ENCODE results near the gene LIF.

LIF gene

DNA sequence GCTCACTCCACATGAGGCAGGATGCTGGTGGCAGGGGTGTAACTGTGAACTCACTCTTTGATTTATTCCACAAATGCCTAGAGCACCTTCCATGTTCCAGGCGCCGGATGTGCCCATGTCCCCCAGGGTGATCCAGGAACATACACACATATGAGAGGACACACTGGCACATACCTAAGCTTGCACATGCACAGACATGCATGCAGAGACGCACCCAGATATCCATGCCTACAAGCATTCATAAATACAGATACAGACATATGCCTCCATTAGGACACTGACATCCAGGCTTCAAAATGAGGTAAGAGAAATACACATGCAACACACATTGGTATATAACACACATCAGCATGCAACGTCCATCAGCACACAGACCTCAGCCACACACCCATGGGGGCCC is 15.6 kb upstream of the LIF start:
- Histone ChIP-seq H3K79me1 (replicated peaks; ENCODE audit: low read length, poor library complexity, severe bottlenecking) (no peaks in the 10 kb centered on the region), H4K8ac (ENCODE audit: low read length) (no peak overlapping the region), H3K14ac (ENCODE audit: low read length in 2 of 2) (no peak overlapping the region), H3K4me1 (ENCODE audit: control insufficient read depth, insufficient read depth, low read depth, low read length) (peaks cover 41% of the 10 kb centered on the region), H2AK5ac (ENCODE audit: low read length, severe bottlenecking) (peak overlapping the region; percentile 1), H3K9ac (ENCODE audit: low read length) (no peak overlapping the region), H3K27me3 (ENCODE audit: control insufficient read depth in 1 of 2, insufficient read depth in 1 of 2, low read length in 2 of 2) (peaks cover 0 to 8% of the 10 kb centered on the region in 2 experiments), H3K27ac (ENCODE audit: low read length, poor library complexity, severe bottlenecking) (no peak overlapping the region), H3K36me3 (ENCODE audit: control insufficient read depth in 1 of 2, insufficient read depth in 2 of 2, low read depth in 1 of 2, low read length in 2 of 2) (no peaks in the 10 kb centered on the region), H2BK15ac (ENCODE audit: low read depth, poor library complexity, severe bottlenecking) (no peak overlapping the region), H3K4ac (ENCODE audit: low read depth in 1 of 2, low read length in 2 of 2) (no peak overlapping the region), H3K23ac (ENCODE audit: low read length in 2 of 2) (no peak overlapping the region), H3K4me2 (ENCODE audit: low read length, poor library complexity, severe bottlenecking) (no peak overlapping the region), H3K4me3 (ENCODE audit: insufficient read depth in 1 of 2, low read depth in 1 of 2, low read length in 2 of 2) (no peak overlapping the region), H4K91ac (ENCODE audit: low read length) (no peak overlapping the region), H3K18ac (ENCODE audit: low read depth in 1 of 2, low read length in 2 of 2) (no peak overlapping the region), H2AFZ (ENCODE audit: low read depth, low read length) (no peak overlapping the region), H2BK120ac (ENCODE audit: low read depth, low read length) (no peak overlapping the region), H3K9me3 (ENCODE audit: control insufficient read depth, low read length) (no peaks in the 10 kb centered on the region), H2BK5ac (ENCODE audit: low read depth, low read length, poor library complexity, severe bottlenecking) (no peak overlapping the region), H2BK12ac (ENCODE audit: low read length in 2 of 2) (no peak overlapping the region)
- 94% methylated on average over 4 of the region's 4 CpGs for WGBS
- DNase-seq, result no peak

GRCh38 chr22:30261134-30261533 is 14.6 kb upstream of the LIF start:
- H3K4me2 ChIP-seq (ENCODE audit: low read length, poor library complexity, severe bottlenecking), result no peak overlapping the region
- H3K14ac ChIP-seq (ENCODE audit: low read length in 2 of 2), result no peak overlapping the region
- H3K79me1 ChIP-seq (replicated peaks; ENCODE audit: low read length, poor library complexity, severe bottlenecking), result no peaks in the 10 kb centered on the region
- H2BK5ac ChIP-seq (ENCODE audit: low read depth, low read length, poor library complexity, severe bottlenecking), result no peak overlapping the region
- H3K27me3 ChIP-seq (ENCODE audit: control insufficient read depth in 1 of 2, insufficient read depth in 1 of 2, low read length in 2 of 2), result peaks cover 0 to 8% of the 10 kb centered on the region in 2 experiments
- H3K4me3 ChIP-seq (ENCODE audit: insufficient read depth in 1 of 2, low read depth in 1 of 2, low read length in 2 of 2), result no peak overlapping the region
- no peak overlapping the region for H2AK5ac ChIP-seq (ENCODE audit: low read length, severe bottlenecking)
- no peak overlapping the region for H2BK15ac ChIP-seq (ENCODE audit: low read depth, poor library complexity, severe bottlenecking)
- no peak overlapping the region for H2AFZ ChIP-seq (ENCODE audit: low read depth, low read length)
- WGBS, result 80% methylated on average over 8 of the region's 8 CpGs
- no peaks in the 10 kb centered on the region for H3K9me3 ChIP-seq (ENCODE audit: control insufficient read depth, low read length)
- H3K4ac ChIP-seq (ENCODE audit: low read depth in 1 of 2, low read length in 2 of 2), result no peak overlapping the region
- H3K23ac ChIP-seq (ENCODE audit: low read length in 2 of 2), result no peak overlapping the region
- no peak overlapping the region for H3K9ac ChIP-seq (ENCODE audit: low read length)
- DNase-seq, result peak; percentile 57
- H2BK120ac ChIP-seq (ENCODE audit: low read depth, low read length), result no peak overlapping the region
- peaks cover 43% of the 10 kb centered on the region for H3K4me1 ChIP-seq (ENCODE audit: control insufficient read depth, insufficient read depth, low read depth, low read length)
- no peak overlapping the region for H3K18ac ChIP-seq (ENCODE audit: low read depth in 1 of 2, low read length in 2 of 2)
- H3K27ac ChIP-seq (ENCODE audit: low read length, poor library complexity, severe bottlenecking), result no peak overlapping the region
- H4K8ac ChIP-seq (ENCODE audit: low read length), result no peak overlapping the region
- no peak overlapping the region for H2BK12ac ChIP-seq (ENCODE audit: low read length in 2 of 2)
- no peak overlapping the region for H4K91ac ChIP-seq (ENCODE audit: low read length)
- H3K36me3 ChIP-seq (ENCODE audit: control insufficient read depth in 1 of 2, insufficient read depth in 2 of 2, low read depth in 1 of 2, low read length in 2 of 2), result no peaks in the 10 kb centered on the region

DNA sequence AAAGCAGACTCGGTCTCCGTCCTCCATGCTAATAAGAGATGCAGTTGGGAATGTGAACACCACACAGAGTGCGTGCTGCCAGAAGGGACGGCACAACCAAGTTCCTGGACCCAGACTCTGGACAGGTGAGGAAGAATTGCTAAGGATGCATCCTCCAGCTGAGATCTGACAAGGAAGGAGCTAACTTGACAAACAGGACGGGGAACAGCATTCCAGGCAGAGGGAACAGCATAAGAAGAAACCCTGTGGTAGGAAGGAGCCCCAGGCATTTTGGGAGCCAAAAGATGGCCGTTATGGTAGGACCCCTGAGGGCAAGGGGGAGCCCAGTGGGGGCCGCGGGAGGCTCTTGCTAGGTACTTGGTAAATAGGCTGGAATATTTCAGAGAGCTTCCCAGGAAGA is 14.1 kb upstream of the LIF start:
- H3K4me3 ChIP-seq (ENCODE audit: insufficient read depth in 1 of 2, low read depth in 1 of 2, low read length in 2 of 2), result no peak overlapping the region
- no peak overlapping the region for H4K8ac ChIP-seq (ENCODE audit: low read length)
- no peak overlapping the region for H3K14ac ChIP-seq (ENCODE audit: low read length in 2 of 2)
- peaks cover 0 to 8% of the 10 kb centered on the region in 2 experiments for H3K27me3 ChIP-seq (ENCODE audit: control insufficient read depth in 1 of 2, insufficient read depth in 1 of 2, low read length in 2 of 2)
- H2AFZ ChIP-seq (ENCODE audit: low read depth, low read length), result no peak overlapping the region
- H3K9ac ChIP-seq (ENCODE audit: low read length), result no peak overlapping the region
- no peak overlapping the region for H2BK12ac ChIP-seq (ENCODE audit: low read length in 2 of 2)
- H3K4ac ChIP-seq (ENCODE audit: low read depth in 1 of 2, low read length in 2 of 2), result no peak overlapping the region
- no peak for DNase-seq
- H3K4me2 ChIP-seq (ENCODE audit: low read length, poor library complexity, severe bottlenecking), result no peak overlapping the region
- H2AK5ac ChIP-seq (ENCODE audit: low read length, severe bottlenecking), result no peak overlapping the region
- no peak overlapping the region for H2BK15ac ChIP-seq (ENCODE audit: low read depth, poor library complexity, severe bottlenecking)
- H3K4me1 ChIP-seq (ENCODE audit: control insufficient read depth, insufficient read depth, low read depth, low read length), result peaks cover 39% of the 10 kb centered on the region
- WGBS, result 89% methylated on average over 8 of the region's 8 CpGs
- H3K23ac ChIP-seq (ENCODE audit: low read length in 2 of 2), result no peak overlapping the region
- no peak overlapping the region for H4K91ac ChIP-seq (ENCODE audit: low read length)
- no peaks in the 10 kb centered on the region for H3K36me3 ChIP-seq (ENCODE audit: control insufficient read depth in 1 of 2, insufficient read depth in 2 of 2, low read depth in 1 of 2, low read length in 2 of 2)
- H3K9me3 ChIP-seq (ENCODE audit: control insufficient read depth, low read length), result no peaks in the 10 kb centered on the region
- no peak overlapping the region for H2BK120ac ChIP-seq (ENCODE audit: low read depth, low read length)
- no peak overlapping the region for H3K18ac ChIP-seq (ENCODE audit: low read depth in 1 of 2, low read length in 2 of 2)
- no peaks in the 10 kb centered on the region for H3K79me1 ChIP-seq (replicated peaks; ENCODE audit: low read length, poor library complexity, severe bottlenecking)
- no peak overlapping the region for H3K27ac ChIP-seq (ENCODE audit: low read length, poor library complexity, severe bottlenecking)
- H2BK5ac ChIP-seq (ENCODE audit: low read depth, low read length, poor library complexity, severe bottlenecking), result no peak overlapping the region

GRCh38 chr22:30260276-30260675 is 13.7 kb upstream of the LIF start:
- H3K18ac ChIP-seq (ENCODE audit: low read depth in 1 of 2, low read length in 2 of 2), result no peak overlapping the region
- WGBS, result 96% methylated on average over 11 of the region's 11 CpGs

More at GRCh38 chr22:30260276-30260675, 13.7 kb upstream of the LIF start:
- no peak overlapping the region for H3K14ac ChIP-seq (ENCODE audit: low read length in 2 of 2)
- H3K4me2 ChIP-seq (ENCODE audit: low read length, poor library complexity, severe bottlenecking), result no peak overlapping the region
- no peak overlapping the region for H3K9ac ChIP-seq (ENCODE audit: low read length)
- H4K91ac ChIP-seq (ENCODE audit: low read length), result no peak overlapping the region
- H3K36me3 ChIP-seq (ENCODE audit: control insufficient read depth in 1 of 2, insufficient read depth in 2 of 2, low read depth in 1 of 2, low read length in 2 of 2), result no peaks in the 10 kb centered on the region
- H2BK15ac ChIP-seq (ENCODE audit: low read depth, poor library complexity, severe bottlenecking), result no peak overlapping the region
- H3K79me1 ChIP-seq (replicated peaks; ENCODE audit: low read length, poor library complexity, severe bottlenecking), result no peaks in the 10 kb centered on the region
- H3K23ac ChIP-seq (ENCODE audit: low read length in 2 of 2), result no peak overlapping the region
- no peak overlapping the region for H3K4ac ChIP-seq (ENCODE audit: low read depth in 1 of 2, low read length in 2 of 2)
- no peak overlapping the region for H2AFZ ChIP-seq (ENCODE audit: low read depth, low read length)
- H2BK5ac ChIP-seq (ENCODE audit: low read depth, low read length, poor library complexity, severe bottlenecking), result no peak overlapping the region
- no peak overlapping the region for H2BK12ac ChIP-seq (ENCODE audit: low read length in 2 of 2)
- H3K27ac ChIP-seq (ENCODE audit: low read length, poor library complexity, severe bottlenecking), result no peak overlapping the region
- DNase-seq, result no peak
- H4K8ac ChIP-seq (ENCODE audit: low read length), result no peak overlapping the region
- H3K9me3 ChIP-seq (ENCODE audit: control insufficient read depth, low read length), result no peaks in the 10 kb centered on the region
- H3K4me3 ChIP-seq (ENCODE audit: insufficient read depth in 1 of 2, low read depth in 1 of 2, low read length in 2 of 2), result no peak overlapping the region
- no peak overlapping the region for H2BK120ac ChIP-seq (ENCODE audit: low read depth, low read length)
- peaks cover 39% of the 10 kb centered on the region for H3K4me1 ChIP-seq (ENCODE audit: control insufficient read depth, insufficient read depth, low read depth, low read length)
- H3K27me3 ChIP-seq (ENCODE audit: control insufficient read depth in 1 of 2, insufficient read depth in 1 of 2, low read length in 2 of 2), result peaks cover 0 to 8% of the 10 kb centered on the region in 2 experiments
- peak overlapping the region; percentile 9 for H2AK5ac ChIP-seq (ENCODE audit: low read length, severe bottlenecking)
